ENCODE data around the gene CDK17.

- TF ChIP-seq POLR2A (IDR thresholded peaks at IDR 0.05) (no peak), CTCF (IDR thresholded peaks at IDR 0.05) (no peak)
These were observed 86.6 kb downstream of the CDK17 start for GRCh38 chr12:96313606-96314005.
